SKM-1 treated with dmso at 0.1 percent for 144 hours (cell line): ENCODE measurements around the gene MYCN.

Source experiments
- DNase-seq: peaks from one replicate; lab custom pipeline; 2025; ENCODE audit not compliant: unreplicated experiment; lab: John Stamatoyannopoulos, UW

The MYCN gene

DNA sequence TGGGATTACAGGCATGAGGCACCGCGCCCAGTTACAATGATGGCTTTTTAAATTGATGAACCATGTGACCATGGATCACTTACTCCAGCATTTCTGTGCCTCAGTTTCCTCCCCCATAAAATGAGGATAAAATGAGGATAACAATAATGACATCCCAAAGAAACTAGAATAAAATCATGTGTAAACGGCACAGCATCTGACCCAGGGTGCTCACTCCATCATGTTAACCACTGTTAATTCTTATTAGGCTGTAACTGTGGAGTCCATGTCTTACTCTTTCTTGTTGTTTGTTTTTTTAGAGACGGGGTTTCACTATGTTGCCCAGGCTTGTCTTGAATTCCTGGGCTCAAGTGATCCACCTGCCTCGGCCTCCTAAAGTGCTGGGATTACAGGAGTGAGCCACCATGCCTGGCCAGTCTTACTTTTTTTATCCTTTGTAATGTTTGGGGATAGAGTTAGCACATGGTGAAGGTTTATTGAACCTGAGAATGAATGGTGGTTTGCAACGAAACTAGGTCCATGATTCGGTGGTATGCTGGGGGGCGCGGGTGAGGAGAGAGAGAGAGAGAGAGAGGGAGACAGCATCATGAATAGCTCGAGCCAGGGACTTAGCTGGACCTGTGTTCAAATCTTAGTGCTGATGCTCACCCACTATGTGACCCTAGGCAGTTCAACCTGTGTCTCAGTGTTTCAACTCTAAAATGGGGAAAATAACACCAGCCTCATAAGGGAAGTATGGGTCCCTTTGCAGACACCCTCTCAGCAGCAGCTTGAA lies 52.3 kb downstream of the MYCN start:
- no peak for DNase-seq

DNA sequence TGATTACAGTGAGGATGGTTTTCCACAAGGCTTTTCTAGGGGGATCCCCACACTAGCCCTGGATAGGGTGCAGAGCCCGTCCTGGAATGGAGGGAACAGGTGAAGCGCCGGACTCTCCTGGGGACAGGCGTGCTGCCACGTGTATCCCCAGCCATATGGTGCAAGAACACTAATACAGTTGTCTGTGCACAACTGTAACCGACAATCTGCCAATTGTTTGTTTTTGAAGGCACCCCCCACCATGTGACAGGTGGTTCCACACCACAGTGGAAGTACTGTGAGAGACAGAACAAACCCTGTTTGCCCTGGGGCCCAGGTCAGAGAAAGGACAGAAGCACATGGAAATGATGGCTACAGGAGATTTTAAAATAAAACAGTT lies 52.9 kb downstream of the MYCN start:
- DNase-seq, result no peak

DNA sequence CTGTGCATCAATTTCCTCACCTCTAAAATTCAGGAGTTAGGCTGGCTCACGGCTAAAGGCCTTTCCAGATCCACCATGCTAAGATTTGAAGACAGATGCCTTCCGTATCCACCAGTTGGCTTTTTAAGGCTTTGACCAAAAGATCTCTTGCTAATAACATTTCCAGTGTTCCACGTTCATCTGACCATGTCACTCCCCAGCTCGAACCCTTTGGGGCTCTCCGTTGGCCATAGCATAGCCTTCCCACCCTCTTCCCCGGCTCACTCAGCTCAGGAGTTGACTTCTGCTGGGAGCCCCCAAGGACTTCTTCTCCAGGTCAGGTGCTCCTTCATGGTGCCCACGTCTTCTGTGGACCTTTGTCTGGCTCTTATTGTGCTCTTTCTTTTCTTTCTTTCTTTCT lies 53.3 kb downstream of the MYCN start:
- no peak for DNase-seq

DNA sequence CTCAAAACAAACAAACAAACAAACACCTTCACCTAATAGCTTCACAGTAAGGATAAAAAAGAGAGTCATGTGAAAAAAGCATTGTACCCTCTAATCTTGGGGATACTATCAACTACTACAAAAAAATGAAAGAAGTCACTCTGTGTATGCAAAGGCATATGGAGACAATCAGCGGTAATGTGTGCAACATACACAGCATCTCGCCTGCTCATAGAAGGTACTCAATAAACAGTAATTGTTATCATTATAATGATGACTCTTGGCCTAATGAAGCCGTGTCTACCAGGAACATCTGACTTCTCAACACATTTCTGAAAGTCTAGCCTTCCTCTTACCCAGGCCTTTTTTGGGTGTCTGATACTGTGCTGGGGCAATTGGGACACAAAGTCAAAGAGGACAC lies 55.3 kb downstream of the MYCN start:
- DNase-seq, result no peak
